Activated naive CD8-positive, alpha-beta T cell treated with anti-CD3 and anti-CD28 coated beads for 36 hours (primary cell): ENCODE data around the gene NELL2. TPM values are rescaled to one million over a fixed set of nuclear protein-coding genes. Genes with fewer than 3 reads are reported as not detected.
"Not testable (repeated sequence)": the region's sequence is repeated elsewhere in the genome, so short reads cannot be mapped to it uniquely, and the experiment has no call there.

Experiments used
- DNase-seq: peaks from one replicate; pipeline ENCODE4 v3.0.0; 2021
- H3K27ac Mint-ChIP-seq: one replicate; pipeline ENCODE4 v1.8.0; 2022; ENCODE audit warnings: mild to moderate bottlenecking, moderate library complexity, mixed read lengths
- H3K27me3 Mint-ChIP-seq: one replicate; pipeline ENCODE4 v1.8.0; 2022; ENCODE audit warnings: mild to moderate bottlenecking, mixed read lengths
- H3K36me3 Mint-ChIP-seq: one replicate; pipeline ENCODE4 v1.8.0; 2021; ENCODE audit warnings: mild to moderate bottlenecking, mixed read lengths
- H3K4me1 Mint-ChIP-seq: one replicate; pipeline ENCODE4 v1.8.0; 2021; ENCODE audit warnings: mixed read lengths
- H3K4me3 Mint-ChIP-seq: one replicate; pipeline ENCODE4 v1.8.0; 2022; ENCODE audit warnings: mild to moderate bottlenecking, moderate library complexity, mixed read lengths
- H3K9me3 Mint-ChIP-seq: one replicate; pipeline ENCODE4 v1.8.0; 2022; ENCODE audit warnings: mixed read lengths
- total RNA-seq, 2 experiments: library from RNA; stranded (reverse); gene quantifications; one replicate each; pipeline ENCODE4 v1.2.3, GENCODE V29; 2021

Gene NELL2
- total RNA-seq, 2 experiments from 2014 or later: 120 to 134 TPM

- Mint-ChIP-seq H3K4me1 (peaks cover 63% of the 10 kb centered on the region), H3K27me3 (no peaks in the 10 kb centered on the region)
These were observed 12.2 kb downstream of the NELL2 start for GRCh38 chr12:44863867-44864266.

DNA sequence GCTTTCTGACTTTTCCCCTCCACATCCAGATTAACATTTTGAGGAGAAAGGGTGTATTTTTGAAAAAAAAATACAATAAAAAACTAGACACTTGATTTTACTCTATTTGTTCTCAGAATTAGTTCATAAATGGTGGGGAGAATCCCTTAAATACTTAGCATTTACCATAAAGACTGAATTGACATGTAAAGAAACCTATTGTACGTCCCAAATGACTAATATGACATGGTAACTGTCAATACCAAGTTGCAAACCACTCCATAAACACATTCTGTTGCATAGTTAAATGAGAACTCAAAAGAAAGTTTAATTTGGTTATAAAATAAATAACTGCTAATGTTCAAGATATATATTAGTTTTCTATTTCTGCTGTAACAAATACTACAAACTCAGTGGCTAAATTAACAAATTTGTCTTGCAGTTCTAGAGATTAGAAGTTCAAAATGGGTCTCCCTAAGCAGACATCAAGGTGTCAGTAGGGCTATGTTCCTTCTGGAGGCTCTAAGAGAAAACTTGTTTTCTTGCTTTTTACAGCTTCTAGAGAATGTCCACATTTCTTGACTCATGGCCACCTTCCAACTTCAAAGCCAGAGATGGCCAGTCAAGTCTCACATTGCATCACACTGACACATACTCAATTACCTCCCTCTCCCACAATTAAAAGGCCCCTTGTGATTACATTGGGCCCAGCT lies 16.0 kb downstream of the NELL2 start:
- H3K4me3 Mint-ChIP-seq: no peak overlapping the region
- peaks cover 76% of the 10 kb centered on the region for H3K4me1 Mint-ChIP-seq
- DNase-seq: no peak
- H3K27me3 Mint-ChIP-seq: no peaks in the 10 kb centered on the region
- H3K9me3 Mint-ChIP-seq: peaks cover 23% of the 10 kb centered on the region
- peak overlapping the region; percentile 85 for H3K27ac Mint-ChIP-seq
- H3K36me3 Mint-ChIP-seq: peaks cover 78% of the 10 kb centered on the region

More at GRCh38 chr12:44863867-44864266, 12.2 kb downstream of the NELL2 start:
- DNase-seq: no peak
- peaks cover 41% of the 10 kb centered on the region for H3K9me3 Mint-ChIP-seq
- H3K27ac Mint-ChIP-seq: peak overlapping the region; percentile 87
- no peak overlapping the region for H3K4me3 Mint-ChIP-seq
- peaks cover 81% of the 10 kb centered on the region for H3K36me3 Mint-ChIP-seq

- no peaks in the 10 kb centered on the region for H3K27me3 Mint-ChIP-seq
These were observed 17.8 kb downstream of the NELL2 start for GRCh38 chr12:44858226-44858855.

DNA sequence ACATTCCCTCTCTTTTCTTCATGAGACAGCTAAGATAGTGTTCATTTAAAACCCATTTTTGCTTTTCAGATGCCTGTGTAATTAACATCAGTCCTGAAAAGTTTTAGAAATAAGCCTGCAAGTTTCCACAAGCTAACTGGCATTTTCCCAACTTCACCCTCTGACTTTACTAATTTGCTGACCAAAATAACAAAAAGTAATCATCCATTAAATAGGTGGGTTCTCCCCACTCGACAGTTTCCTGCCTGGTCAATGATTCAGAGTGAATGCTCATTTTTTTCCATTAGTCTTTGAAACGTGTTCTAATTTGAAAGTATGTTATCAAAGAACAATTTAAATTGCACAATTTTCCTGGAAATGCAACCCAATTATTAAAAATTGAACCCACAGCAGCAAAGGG lies 23.6 kb downstream of the NELL2 start:
- no peak for DNase-seq
- no peaks in the 10 kb centered on the region for H3K9me3 Mint-ChIP-seq
- peaks cover 33% of the 10 kb centered on the region for H3K36me3 Mint-ChIP-seq
- peak overlapping the region; percentile 94 for H3K27ac Mint-ChIP-seq
- H3K27me3 Mint-ChIP-seq: no peaks in the 10 kb centered on the region
- peak overlapping the region; percentile 62 for H3K4me3 Mint-ChIP-seq
- peaks cover 88% of the 10 kb centered on the region for H3K4me1 Mint-ChIP-seq

More at GRCh38 chr12:44858226-44858855, 17.8 kb downstream of the NELL2 start:
- peaks cover 70% of the 10 kb centered on the region for H3K36me3 Mint-ChIP-seq
- no peak for DNase-seq
- H3K4me1 Mint-ChIP-seq: peaks cover 81% of the 10 kb centered on the region
- H3K4me3 Mint-ChIP-seq: peak overlapping the region; percentile 32
- H3K9me3 Mint-ChIP-seq: peaks cover 13% of the 10 kb centered on the region
- H3K27ac Mint-ChIP-seq: peak overlapping the region; percentile 87

DNA sequence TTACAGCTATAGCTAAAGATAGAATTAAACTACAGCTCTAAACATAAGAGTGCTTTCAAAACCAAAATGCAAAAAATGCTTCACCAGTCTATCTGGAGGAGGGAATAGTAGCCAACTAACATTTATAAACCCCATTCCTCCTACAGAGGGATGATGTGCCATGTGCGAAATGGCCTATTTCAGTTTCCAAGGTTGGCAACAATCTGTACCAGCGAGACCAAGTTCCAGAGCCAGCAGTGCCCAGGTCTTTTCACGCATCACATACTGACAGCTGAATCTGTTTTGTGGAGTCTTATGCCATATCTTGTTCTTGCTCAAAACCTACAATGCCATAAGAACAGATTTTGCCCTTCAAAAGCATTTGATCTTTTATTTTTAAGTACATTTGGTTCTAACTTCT lies 24.5 kb downstream of the NELL2 start:
- H3K9me3 Mint-ChIP-seq: no peaks in the 10 kb centered on the region
- no peak for DNase-seq
- H3K27me3 Mint-ChIP-seq: no peaks in the 10 kb centered on the region
- peaks cover 28% of the 10 kb centered on the region for H3K36me3 Mint-ChIP-seq
- H3K4me1 Mint-ChIP-seq: peaks cover 84% of the 10 kb centered on the region
- H3K27ac Mint-ChIP-seq: peak overlapping the region; percentile 94
- H3K4me3 Mint-ChIP-seq: peak overlapping the region; percentile 62

GRCh38 chr12:44848703-44849085 lies 27.4 kb downstream of the NELL2 start:
- Mint-ChIP-seq H3K4me1 (peaks cover 81% of the 10 kb centered on the region), H3K27ac (peak overlapping the region; percentile 94), H3K4me3 (peak overlapping the region; percentile 81), H3K36me3 (peaks cover 31% of the 10 kb centered on the region), H3K27me3 (no peaks in the 10 kb centered on the region), H3K9me3 (no peaks in the 10 kb centered on the region)
- peak; percentile 36 for DNase-seq

- H3K9me3 Mint-ChIP-seq: no peaks in the 10 kb centered on the region
- DNase-seq: peak; percentile 69
- H3K4me3 Mint-ChIP-seq: peak overlapping the region; percentile 81
- H3K36me3 Mint-ChIP-seq: peaks cover 31% of the 10 kb centered on the region
- no peaks in the 10 kb centered on the region for H3K27me3 Mint-ChIP-seq
- H3K4me1 Mint-ChIP-seq: peaks cover 75% of the 10 kb centered on the region
- H3K27ac Mint-ChIP-seq: peak overlapping the region; percentile 94
These were observed 28.0 kb downstream of the NELL2 start for GRCh38 chr12:44847888-44848702.

DNA sequence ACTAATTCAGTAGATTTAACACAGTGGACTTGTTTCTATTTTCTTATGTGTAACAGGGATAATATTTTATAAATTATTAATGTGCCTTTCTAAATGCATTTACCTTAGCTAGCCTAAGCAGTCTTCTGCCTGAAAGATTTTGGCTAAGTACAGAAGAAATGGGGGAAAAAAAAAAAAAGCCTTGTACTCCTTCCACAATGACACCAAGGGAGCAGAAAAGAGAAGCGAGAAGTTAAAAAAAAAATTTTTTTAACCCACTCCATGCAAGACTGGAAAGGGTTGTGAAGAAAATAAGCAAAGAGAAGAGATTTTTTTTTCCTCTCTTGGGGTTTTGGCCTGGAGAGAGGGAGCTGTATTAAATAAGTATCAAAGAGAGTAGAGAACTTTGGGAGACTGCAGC lies 28.7 kb downstream of the NELL2 start:
- peaks cover 74% of the 10 kb centered on the region for H3K4me1 Mint-ChIP-seq
- H3K27me3 Mint-ChIP-seq: no peaks in the 10 kb centered on the region
- no peaks in the 10 kb centered on the region for H3K9me3 Mint-ChIP-seq
- peaks cover 36% of the 10 kb centered on the region for H3K36me3 Mint-ChIP-seq
- peak overlapping the region; percentile 81 for H3K4me3 Mint-ChIP-seq
- H3K27ac Mint-ChIP-seq: peak overlapping the region; percentile 94
- no peak for DNase-seq

DNA sequence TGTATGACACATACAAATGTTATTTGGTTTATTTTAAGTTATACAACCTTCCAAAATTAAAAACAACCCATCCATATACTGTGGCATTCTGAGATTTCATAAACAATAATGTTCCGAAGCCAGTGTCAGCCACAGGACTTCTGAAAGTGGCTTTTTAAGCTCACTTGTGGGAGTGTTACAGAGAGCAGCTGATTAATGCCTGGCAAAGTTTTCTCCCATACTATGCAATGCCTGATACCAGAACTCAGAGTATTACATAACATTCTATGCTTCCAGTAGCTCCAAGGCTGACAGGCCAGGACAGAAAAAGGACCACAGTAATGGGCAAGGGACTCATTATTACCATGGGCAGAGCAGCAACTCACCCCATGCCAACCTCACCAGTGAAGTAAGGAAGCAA lies 29.3 kb downstream of the NELL2 start:
- Mint-ChIP-seq H3K27ac (peak overlapping the region; percentile 94), H3K4me3 (peak overlapping the region; percentile 66), H3K27me3 (no peaks in the 10 kb centered on the region), H3K4me1 (peaks cover 70% of the 10 kb centered on the region), H3K36me3 (peaks cover 38% of the 10 kb centered on the region), H3K9me3 (no peaks in the 10 kb centered on the region)
- no peak for DNase-seq

- Mint-ChIP-seq H3K4me1 (peaks cover 75% of the 10 kb centered on the region), H3K27ac (peak overlapping the region; percentile 94), H3K4me3 (peak overlapping the region; percentile 80), H3K27me3 (no peaks in the 10 kb centered on the region), H3K36me3 (peaks cover 51% of the 10 kb centered on the region), H3K9me3 (no peaks in the 10 kb centered on the region)
- DNase-seq: no peak
These were observed 33.4 kb downstream of the NELL2 start for GRCh38 chr12:44842669-44843068.

- H3K27ac Mint-ChIP-seq: peak overlapping the region; percentile 91
- peak; percentile 25 for DNase-seq
- H3K27me3 Mint-ChIP-seq: no peaks in the 10 kb centered on the region
- peaks cover 82% of the 10 kb centered on the region for H3K4me1 Mint-ChIP-seq
- peak overlapping the region; percentile 57 for H3K4me3 Mint-ChIP-seq
- H3K9me3 Mint-ChIP-seq: no peaks in the 10 kb centered on the region
- H3K36me3 Mint-ChIP-seq: peaks cover 42% of the 10 kb centered on the region
These were observed 36.3 kb downstream of the NELL2 start for GRCh38 chr12:44839785-44840184.

DNA sequence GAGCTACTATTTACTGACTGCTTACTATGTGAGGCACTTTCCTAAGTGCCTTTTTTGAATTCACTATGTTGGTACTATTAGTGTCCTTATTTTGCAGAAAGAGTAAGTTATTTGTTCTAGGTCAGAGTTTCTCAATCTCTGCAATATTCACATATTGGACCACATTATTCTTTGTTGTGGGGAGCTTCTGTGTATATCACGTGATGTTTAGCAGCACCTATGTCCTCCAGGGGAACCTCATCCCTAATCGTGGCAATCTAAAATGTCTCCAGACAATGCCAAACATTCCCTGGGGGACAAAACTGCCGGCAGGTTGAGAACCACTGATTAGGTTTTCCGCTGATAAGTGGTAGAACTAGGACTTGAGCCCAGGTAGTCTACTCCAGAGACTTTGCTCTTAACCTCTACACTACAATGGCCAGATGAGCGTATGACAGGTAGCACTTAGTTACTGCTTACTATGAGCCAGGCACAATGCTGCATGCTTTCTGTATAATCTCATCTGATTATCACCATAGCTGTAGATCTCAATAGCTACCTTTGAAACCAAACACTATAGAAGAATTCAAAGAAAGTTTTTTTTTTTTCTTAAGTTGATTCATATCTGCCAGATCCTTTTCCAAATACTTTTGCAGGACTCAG lies 38.9 kb downstream of the NELL2 start:
- H3K9me3 Mint-ChIP-seq: no peaks in the 10 kb centered on the region
- peaks cover 86% of the 10 kb centered on the region for H3K4me1 Mint-ChIP-seq

DNA sequence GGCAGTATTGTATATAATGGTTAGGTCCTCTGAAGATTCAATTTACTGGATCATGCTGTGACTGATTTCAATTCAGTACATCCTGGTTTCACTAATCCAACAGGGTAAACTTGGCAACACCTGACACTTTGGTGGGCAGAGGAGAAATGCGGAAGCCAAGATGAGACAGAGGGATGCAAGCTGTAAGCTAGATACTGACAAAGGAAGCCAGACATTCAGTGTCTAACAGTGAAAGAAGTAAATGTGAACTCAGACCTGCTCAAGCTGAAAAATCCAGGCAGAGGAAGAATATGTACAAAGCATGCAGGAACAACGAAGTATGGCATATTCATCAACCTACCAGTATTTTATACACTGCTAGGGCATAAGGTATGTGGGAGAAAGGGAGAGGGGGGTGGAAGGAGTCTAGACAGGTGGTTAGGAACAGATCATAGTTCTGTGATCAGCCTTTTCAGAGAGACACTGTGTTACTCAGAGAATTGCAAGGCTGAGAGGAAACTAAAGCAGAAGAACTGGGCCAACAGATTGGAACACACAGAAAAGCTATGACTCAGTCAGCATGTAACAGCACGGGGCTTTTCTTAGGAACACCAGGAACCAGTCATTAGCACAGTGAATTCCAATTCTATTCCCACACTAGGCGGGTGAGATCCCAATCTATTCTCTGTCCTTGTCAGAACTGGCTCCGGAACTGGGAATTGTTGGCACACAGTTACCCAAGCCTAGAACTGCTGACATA lies 40.3 kb downstream of the NELL2 start:
- Mint-ChIP-seq H3K4me1 (peaks cover 92% of the 10 kb centered on the region), H3K36me3 (peaks cover 38% of the 10 kb centered on the region), H3K4me3 (peak overlapping the region; percentile 70), H3K9me3 (no peaks in the 10 kb centered on the region), H3K27me3 (no peaks in the 10 kb centered on the region), H3K27ac (peak overlapping the region; percentile 96)
- peak; percentile 26 for DNase-seq

More for the DNA sequence above, 38.9 kb downstream of the NELL2 start:
- Mint-ChIP-seq H3K36me3 (peaks cover 37% of the 10 kb centered on the region), H3K4me3 (peak overlapping the region; percentile 70), H3K27ac (peak overlapping the region; percentile 96), H3K27me3 (no peaks in the 10 kb centered on the region)
- no peak for DNase-seq

DNA sequence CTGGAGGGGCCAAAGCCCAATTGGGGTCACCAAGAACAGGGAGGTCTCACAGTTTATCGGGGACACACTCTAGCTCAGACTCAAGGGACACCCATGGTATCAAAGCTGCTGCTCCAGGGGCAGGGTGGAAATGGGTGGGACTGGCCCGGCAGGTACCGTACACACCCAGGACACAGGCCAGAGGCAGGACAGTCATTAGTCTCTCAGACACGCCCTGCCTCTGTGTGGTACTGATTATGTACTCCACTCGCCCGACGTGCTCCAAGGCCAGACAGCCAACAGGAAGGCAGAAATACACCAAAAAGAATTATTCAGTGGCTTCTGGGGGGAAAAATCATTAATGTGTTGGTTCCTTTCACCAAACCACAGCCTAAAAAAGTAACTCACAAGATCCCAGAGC lies 41.1 kb downstream of the NELL2 start:
- DNase-seq: peak; percentile 21
- Mint-ChIP-seq H3K4me1 (peaks cover 93% of the 10 kb centered on the region), H3K36me3 (peaks cover 33% of the 10 kb centered on the region), H3K4me3 (peak overlapping the region; percentile 70), H3K27ac (peak overlapping the region; percentile 96)
- not testable (repeated sequence) for H3K9me3 Mint-ChIP-seq, H3K27me3 Mint-ChIP-seq
